Fibroblast of skin of right quadriceps (primary cell): ENCODE data around the gene PADI4.
A peak's percentile ranks its signal among the peaks of the same experiment; 100 is the strongest.
"Not testable (repeated sequence)": the region's sequence is repeated elsewhere in the genome, so short reads cannot be mapped to it uniquely, and the experiment has no call there.

Source experiments
- DNase-seq: peaks from one replicate; pipeline ENCODE4 v3.0.0-alpha.2; 2013

Gene PADI4

GRCh38 chr1:17401841-17402240 is 93.8 kb downstream of the PADI4 start:
- DNase-seq, result no peak

- DNase-seq, result no peak
These were observed 95.1 kb downstream of the PADI4 start for GRCh38 chr1:17403081-17403480.

- no peak for DNase-seq
These were observed 96.2 kb downstream of the PADI4 start for GRCh38 chr1:17404034-17404684.

GRCh38 chr1:17404820-17405219 is 96.8 kb downstream of the PADI4 start:
- no peak for DNase-seq

GRCh38 chr1:17405898-17406759 is 98.1 kb downstream of the PADI4 start:
- DNase-seq, result peak; percentile 31

GRCh38 chr1:17406760-17407475 is 98.9 kb downstream of the PADI4 start:
- DNase-seq, result not testable (repeated sequence)

- not testable (repeated sequence) for DNase-seq
These were observed 100.0 kb downstream of the PADI4 start for GRCh38 chr1:17407786-17408514.

GRCh38 chr1:17409391-17409811 is 101.4 kb downstream of the PADI4 start:
- no peak for DNase-seq

- DNase-seq, result no peak
These were observed 104.3 kb downstream of the PADI4 start for GRCh38 chr1:17412093-17412870.
